ENCODE data around the gene BBOF1.
"Not testable (repeated sequence)": the region's sequence is repeated elsewhere in the genome, so short reads cannot be mapped to it uniquely, and the experiment has no call there.

BBOF1 gene

GRCh38 chr14:73977896-73978295, 41.3 kb upstream of the BBOF1 start:
- H3K9me2 ChIP-seq (replicated peaks; ENCODE audit: insufficient read depth, low read length) = no peaks in the 10 kb centered on the region
- TF ChIP-seq EZH2 (optimal IDR thresholded peaks at IDR 0.05; ENCODE audit: low read depth, low read length) (no peak), CTCF (IDR thresholded peaks at IDR 0.05; ENCODE audit: low read length) (no peak), EZH2phosphoT487 (IDR thresholded peaks at IDR 0.05; ENCODE audit: low read length) (no peak)
- H3K4me3 ChIP-seq (ENCODE audit: low read length) = no peak overlapping the region
- no peak overlapping the region for H3K9ac ChIP-seq (ENCODE audit: low read length)
- no peak overlapping the region for H3K4me2 ChIP-seq (ENCODE audit: low read depth, low read length)
- H4K20me1 ChIP-seq (ENCODE audit: insufficient read depth, low read length) = no peaks in the 10 kb centered on the region
- H3K79me2 ChIP-seq (ENCODE audit: low read length) = no peaks in the 10 kb centered on the region
- H3K9me3 ChIP-seq (replicated peaks; ENCODE audit: insufficient read depth, low read length) = no peaks in the 10 kb centered on the region
- no peak overlapping the region for H2AFZ ChIP-seq (ENCODE audit: low read length)
- no peaks in the 10 kb centered on the region for H3K27me3 ChIP-seq (replicated peaks; ENCODE audit: insufficient read depth, low read length)
- DNase-seq = no peak
- H3K4me1 ChIP-seq (ENCODE audit: low read length) = no peaks in the 10 kb centered on the region
- no peaks in the 10 kb centered on the region for H3K36me3 ChIP-seq (replicated peaks; ENCODE audit: insufficient read depth, low read length)
- no peak overlapping the region for H3K27ac ChIP-seq (ENCODE audit: low read length)
- H3F3A ChIP-seq (ENCODE audit: insufficient read depth, low read length) = no peaks in the 10 kb centered on the region

- TF ChIP-seq EZH2 (optimal IDR thresholded peaks at IDR 0.05; ENCODE audit: low read depth, low read length) (no peak), CTCF (IDR thresholded peaks at IDR 0.05; ENCODE audit: low read length) (no peak), EZH2phosphoT487 (IDR thresholded peaks at IDR 0.05; ENCODE audit: low read length) (no peak)
- H3K4me2 ChIP-seq (ENCODE audit: low read depth, low read length) = no peak overlapping the region
- H3K9ac ChIP-seq (ENCODE audit: low read length) = no peak overlapping the region
- no peaks in the 10 kb centered on the region for H3F3A ChIP-seq (ENCODE audit: insufficient read depth, low read length)
- H2AFZ ChIP-seq (ENCODE audit: low read length) = no peak overlapping the region
- H3K36me3 ChIP-seq (replicated peaks; ENCODE audit: insufficient read depth, low read length) = no peaks in the 10 kb centered on the region
- H3K27ac ChIP-seq (ENCODE audit: low read length) = no peak overlapping the region
- H3K4me1 ChIP-seq (ENCODE audit: low read length) = no peaks in the 10 kb centered on the region
- no peaks in the 10 kb centered on the region for H3K9me2 ChIP-seq (replicated peaks; ENCODE audit: insufficient read depth, low read length)
- no peaks in the 10 kb centered on the region for H3K9me3 ChIP-seq (replicated peaks; ENCODE audit: insufficient read depth, low read length)
- no peaks in the 10 kb centered on the region for H3K27me3 ChIP-seq (replicated peaks; ENCODE audit: insufficient read depth, low read length)
- no peaks in the 10 kb centered on the region for H3K79me2 ChIP-seq (ENCODE audit: low read length)
- H4K20me1 ChIP-seq (ENCODE audit: insufficient read depth, low read length) = no peaks in the 10 kb centered on the region
- H3K4me3 ChIP-seq (ENCODE audit: low read length) = no peak overlapping the region
- DNase-seq = no peak
Measured at GRCh38 chr14:73988065-73988464, 31.1 kb upstream of the BBOF1 start.

GRCh38 chr14:73988656-73989055, 30.5 kb upstream of the BBOF1 start:
- not testable (repeated sequence) for H4K20me1 ChIP-seq (ENCODE audit: insufficient read depth, low read length); H3K9ac ChIP-seq (ENCODE audit: low read length); DNase-seq; H3K9me3 ChIP-seq (replicated peaks; ENCODE audit: insufficient read depth, low read length); H3K4me2 ChIP-seq (ENCODE audit: low read depth, low read length); H3K79me2 ChIP-seq (ENCODE audit: low read length); H3K27ac ChIP-seq (ENCODE audit: low read length); H2AFZ ChIP-seq (ENCODE audit: low read length); H3F3A ChIP-seq (ENCODE audit: insufficient read depth, low read length); H3K36me3 ChIP-seq (replicated peaks; ENCODE audit: insufficient read depth, low read length); H3K4me3 ChIP-seq (ENCODE audit: low read length); H3K4me1 ChIP-seq (ENCODE audit: low read length); H3K9me2 ChIP-seq (replicated peaks; ENCODE audit: insufficient read depth, low read length); H3K27me3 ChIP-seq (replicated peaks; ENCODE audit: insufficient read depth, low read length)

DNA sequence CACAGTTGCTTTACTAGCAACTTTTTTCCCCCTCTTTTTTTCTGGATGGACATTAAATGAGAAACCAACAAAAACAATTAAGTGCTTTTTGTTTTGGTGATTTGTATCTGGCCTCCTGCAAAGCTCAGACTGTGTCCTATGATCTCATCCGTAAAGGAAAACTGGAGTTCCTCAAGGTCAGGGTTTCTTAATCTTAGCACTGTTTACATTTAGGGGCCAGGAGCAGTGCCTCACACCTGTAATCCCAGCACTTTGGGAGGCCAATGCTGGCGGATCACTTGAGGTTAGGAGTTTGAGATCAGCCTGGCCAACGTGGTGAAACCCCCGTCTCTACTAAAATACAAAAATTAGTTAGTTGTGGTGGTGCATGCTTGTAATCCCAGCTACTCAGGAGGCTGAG, 28.1 kb upstream of the BBOF1 start:
- no peaks in the 10 kb centered on the region for H3K9me2 ChIP-seq (replicated peaks; ENCODE audit: insufficient read depth, low read length)
- no peak overlapping the region for H2AFZ ChIP-seq (ENCODE audit: low read length)
- no peak overlapping the region for H3K4me3 ChIP-seq (ENCODE audit: low read length)
- H3K9me3 ChIP-seq (replicated peaks; ENCODE audit: insufficient read depth, low read length) = no peaks in the 10 kb centered on the region
- TF ChIP-seq CTCF (IDR thresholded peaks at IDR 0.05; ENCODE audit: low read length) (no peak), EZH2 (optimal IDR thresholded peaks at IDR 0.05; ENCODE audit: low read depth, low read length) (no peak), EZH2phosphoT487 (IDR thresholded peaks at IDR 0.05; ENCODE audit: low read length) (no peak)
- H3K79me2 ChIP-seq (ENCODE audit: low read length) = no peaks in the 10 kb centered on the region
- H3K4me2 ChIP-seq (ENCODE audit: low read depth, low read length) = no peak overlapping the region
- DNase-seq = no peak
- H3K9ac ChIP-seq (ENCODE audit: low read length) = no peak overlapping the region
- H3K27me3 ChIP-seq (replicated peaks; ENCODE audit: insufficient read depth, low read length) = no peaks in the 10 kb centered on the region
- H3K36me3 ChIP-seq (replicated peaks; ENCODE audit: insufficient read depth, low read length) = no peaks in the 10 kb centered on the region
- H3F3A ChIP-seq (ENCODE audit: insufficient read depth, low read length) = no peaks in the 10 kb centered on the region
- no peak overlapping the region for H3K27ac ChIP-seq (ENCODE audit: low read length)
- H3K4me1 ChIP-seq (ENCODE audit: low read length) = no peaks in the 10 kb centered on the region
- no peaks in the 10 kb centered on the region for H4K20me1 ChIP-seq (ENCODE audit: insufficient read depth, low read length)

DNA sequence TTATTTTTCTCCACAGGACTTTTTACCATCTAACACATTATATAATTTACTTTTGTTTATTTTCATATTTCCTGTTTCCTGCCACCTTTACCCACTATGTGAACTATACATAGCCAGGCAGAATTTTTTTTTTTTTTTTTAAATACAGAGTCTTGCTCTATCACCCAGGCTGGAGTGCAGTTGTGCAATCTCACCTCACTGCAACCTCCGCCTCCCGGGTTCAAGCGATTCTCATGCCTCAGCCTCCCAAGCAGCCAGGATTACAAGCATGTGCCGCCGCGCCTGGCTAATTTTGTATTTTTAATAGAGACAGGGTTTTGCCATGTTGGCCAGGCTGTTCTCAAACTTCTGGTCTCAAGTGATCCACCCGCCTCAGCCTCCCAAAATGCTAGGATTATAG, 24.2 kb upstream of the BBOF1 start:
- H3K79me2 ChIP-seq (ENCODE audit: low read length); H3K4me1 ChIP-seq (ENCODE audit: low read length); H2AFZ ChIP-seq (ENCODE audit: low read length); H3K4me2 ChIP-seq (ENCODE audit: low read depth, low read length); H4K20me1 ChIP-seq (ENCODE audit: insufficient read depth, low read length); H3K9ac ChIP-seq (ENCODE audit: low read length); H3K27ac ChIP-seq (ENCODE audit: low read length); H3K36me3 ChIP-seq (replicated peaks; ENCODE audit: insufficient read depth, low read length); DNase-seq; H3K9me2 ChIP-seq (replicated peaks; ENCODE audit: insufficient read depth, low read length); H3F3A ChIP-seq (ENCODE audit: insufficient read depth, low read length); H3K27me3 ChIP-seq (replicated peaks; ENCODE audit: insufficient read depth, low read length); H3K4me3 ChIP-seq (ENCODE audit: low read length); H3K9me3 ChIP-seq (replicated peaks; ENCODE audit: insufficient read depth, low read length): not testable (repeated sequence)

All from MM.1S (cell line).